GM12872 (cell line): Measurements from ENCODE around the gene MFN2.

Experiments
- CTCF ChIP-seq: IDR thresholded peaks from 3 replicates; pipeline ENCODE4 v1.5.1; 2011; ENCODE audit warnings: low read depth, mild to moderate bottlenecking, low read length, moderate library complexity; ENCODE audit not compliant: insufficient read depth

The MFN2 gene

GRCh38 chr1:12022036-12022435 lies 41.8 kb downstream of the MFN2 start:
- TF ChIP-seq CTCF: no peak

- TF ChIP-seq CTCF: no peak
Observed at GRCh38 chr1:12026586-12026985, 46.3 kb downstream of the MFN2 start.

GRCh38 chr1:12028248-12028647 lies 48.0 kb downstream of the MFN2 start:
- no peak for TF ChIP-seq CTCF

GRCh38 chr1:12028957-12029511 lies 48.8 kb downstream of the MFN2 start:
- no peak for TF ChIP-seq CTCF

GRCh38 chr1:12029720-12030339 lies 49.6 kb downstream of the MFN2 start:
- TF ChIP-seq CTCF: no peak

GRCh38 chr1:12031039-12031980 lies 51.1 kb downstream of the MFN2 start:
- TF ChIP-seq CTCF: peak; percentile 84

GRCh38 chr1:12032161-12032621 lies 51.9 kb downstream of the MFN2 start:
- no peak for TF ChIP-seq CTCF
